HG02678 (cell line): Measurements from ENCODE around the gene AMBP.

Source experiments
- ATAC-seq: cut with Tn5 transposase; IDR thresholded peaks from one replicate; pipeline ENCODE4 v1.9.1; 2021; ENCODE audit warnings: mild to moderate bottlenecking, moderate library complexity; ENCODE audit not compliant: unreplicated experiment

The AMBP gene

GRCh38 chr9:114014044-114014443 is 64.1 kb downstream of the AMBP start:
- no peak for ATAC-seq

- ATAC-seq, result no peak
These were observed 66.0 kb downstream of the AMBP start for GRCh38 chr9:114012126-114012525.

- no peak for ATAC-seq
These were observed 66.8 kb downstream of the AMBP start for GRCh38 chr9:114011313-114011712.
